OCI-LY7 (cell line): ENCODE measurements around the gene SPATA21.
"Not testable (repeated sequence)": the region's sequence is repeated elsewhere in the genome, so short reads cannot be mapped to it uniquely, and the experiment has no call there.

ENCODE experiments used
- CTCF ChIP-seq: fragments of 200-600 bp; sonication (generic); conservative IDR thresholded peaks from 2 replicates; pipeline ENCODE4 v1.5.1; 2014; ENCODE audit warnings: mild to moderate bottlenecking, antibody characterized with exemption, low read length, moderate library complexity, mixed read lengths
- EZH2phosphoT487 ChIP-seq: fragments of 200-600 bp; sonication (generic); IDR thresholded peaks from 2 replicates; pipeline ENCODE4 v1.6.1; 2018; ENCODE audit warnings: low read depth, borderline replicate concordance, mild to moderate bottlenecking, mixed run types, antibody characterized with exemption, low read length, moderate library complexity, mixed read lengths

GRCh38 chr1:16486316-16486715 lies 49.1 kb upstream of the SPATA21 start:
- not testable (repeated sequence) for TF ChIP-seq CTCF, EZH2phosphoT487
